HUES64 (cell line): ENCODE data around the gene DCUN1D5. TPM values are rescaled to one million over a fixed set of nuclear protein-coding genes. Genes with fewer than 3 reads are reported as not detected.

Experiments
- H3K27ac ChIP-seq: 2 replicates; pipeline ENCODE4 v1.7.0; 2013; ENCODE audit warnings: low read depth, low read length, inconsistent platforms
- H3K27me3 ChIP-seq: 2 replicates; pipeline ENCODE4 v1.6.1; 2013; ENCODE audit warnings: mild to moderate bottlenecking, low read length; ENCODE audit not compliant: insufficient read depth
- H3K36me3 ChIP-seq: 2 replicates; pipeline ENCODE4 v1.6.1; 2013; ENCODE audit warnings: mild to moderate bottlenecking, low read length; ENCODE audit not compliant: insufficient read depth
- H3K4me1 ChIP-seq: 2 replicates; pipeline ENCODE4 v1.6.1; 2013; ENCODE audit warnings: mild to moderate bottlenecking, low read length, moderate library complexity; ENCODE audit not compliant: insufficient read depth
- H3K4me3 ChIP-seq: 2 replicates; pipeline ENCODE4 v1.5.1; 2013; ENCODE audit warnings: mild to moderate bottlenecking, low read length, moderate library complexity
- H3K9ac ChIP-seq: 2 replicates; pipeline ENCODE4 v1.6.1; 2013; ENCODE audit warnings: mild to moderate bottlenecking, low read depth, low read length
- H3K9me3 ChIP-seq: 2 replicates; pipeline ENCODE4 v1.6.1; 2013; ENCODE audit warnings: low read depth, low read length; ENCODE audit not compliant: insufficient read depth
- WGBS: fragments of 150-250, 120-280 bp; methylation state at CpG from one replicate; pipeline ENCODE4 v1.1.7; 2013; ENCODE audit warnings: missing lambda C conversion rate; 5-methylcytosine and 5-hydroxymethylcytosine counted together
- polyA plus RNA-seq, 2 experiments: library from polyadenylated mRNA; stranded (reverse); fragments of 50-300 nt; gene quantifications; one replicate each; pipeline ENCODE4 v1.2.3, GENCODE V29; 2013

Gene DCUN1D5
- polyA plus RNA-seq (2013, experiment 1 of 2) = 75.7 TPM
- 73.0 TPM for polyA plus RNA-seq (2013, experiment 2 of 2)

DNA sequence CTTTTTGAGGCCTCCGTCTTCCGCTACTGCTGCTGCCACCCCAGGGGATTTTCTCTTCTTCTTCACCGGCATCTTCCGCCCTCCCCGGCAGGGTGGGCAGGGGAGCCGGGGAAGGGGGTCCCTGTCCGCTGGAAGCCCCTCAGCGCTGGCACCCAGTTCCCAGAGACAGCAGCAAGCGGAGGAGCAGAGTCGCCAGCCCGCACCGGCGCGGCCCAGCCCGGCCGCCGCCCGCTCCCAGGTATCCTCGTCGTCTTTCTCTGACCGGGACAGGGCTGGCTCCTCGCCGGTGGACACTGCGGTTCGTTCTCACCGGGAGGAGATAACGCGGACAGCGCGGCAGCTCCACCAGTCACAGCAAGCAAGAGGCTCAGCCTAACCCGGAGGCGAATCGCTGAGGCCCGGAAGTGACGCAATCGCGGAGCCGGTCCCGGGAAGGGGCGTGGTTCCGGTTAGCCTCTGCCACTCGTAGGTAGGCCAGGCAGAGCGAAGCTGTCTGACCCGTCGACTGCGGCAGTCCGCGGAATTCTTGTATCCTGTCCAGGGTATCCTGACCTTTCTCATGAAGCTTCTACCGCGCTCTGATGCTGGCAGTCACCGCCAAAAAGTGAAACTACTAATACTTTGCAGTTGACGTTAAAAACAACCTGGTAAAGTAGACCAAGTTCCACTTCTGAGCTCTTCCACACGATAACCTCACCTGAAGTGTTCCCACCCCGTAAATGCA lies at the start of gene DCUN1D5:
DCUN1D5 (minus strand) TSS at position 360 of the 724 bp plus-strand sequence; CDS start at position 72, 288 bp downstream.
- Histone ChIP-seq H3K27me3 (peaks cover 29% of the 10 kb centered on the region), H3K9me3 (no peaks in the 10 kb centered on the region), H3K9ac (peak within 1 kb of the TSS; percentile 93), H3K4me1 (peaks cover 15% of the 10 kb centered on the region), H3K36me3 (peaks cover 34% of the 10 kb centered on the region), H3K27ac (peak within 1 kb of the TSS; percentile 94), H3K4me3 (peak within 1 kb of the TSS; percentile 94)
- WGBS = under 1% methylated on average over 54 of the region's 54 CpGs

DNA sequence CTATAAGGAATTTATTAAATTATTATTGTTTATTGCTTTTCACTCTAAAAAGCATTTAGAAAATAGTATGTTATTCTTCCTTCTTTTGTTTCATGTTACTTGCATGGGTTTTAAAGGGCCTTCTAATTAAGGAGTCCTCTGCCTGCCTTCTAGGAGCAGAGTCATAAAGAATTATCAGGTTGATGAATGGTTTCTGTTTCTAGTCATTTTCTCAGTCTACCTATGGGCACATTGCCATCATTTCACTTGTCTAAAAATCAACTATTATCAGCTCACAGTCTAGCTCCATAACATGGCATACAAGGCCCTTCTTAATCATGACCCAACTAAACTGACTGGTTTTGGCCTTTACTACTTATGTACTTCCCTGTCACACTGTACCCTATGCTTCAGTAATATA lies 33.5 kb upstream of the DCUN1D5 start:
- H3K4me3 ChIP-seq = no peak overlapping the region
- H3K27ac ChIP-seq = no peak overlapping the region
- no peaks in the 10 kb centered on the region for H3K4me1 ChIP-seq
- H3K9me3 ChIP-seq = no peaks in the 10 kb centered on the region
- H3K27me3 ChIP-seq = no peaks in the 10 kb centered on the region
- H3K9ac ChIP-seq = no peak overlapping the region
- H3K36me3 ChIP-seq = peaks cover 73% of the 10 kb centered on the region

DNA sequence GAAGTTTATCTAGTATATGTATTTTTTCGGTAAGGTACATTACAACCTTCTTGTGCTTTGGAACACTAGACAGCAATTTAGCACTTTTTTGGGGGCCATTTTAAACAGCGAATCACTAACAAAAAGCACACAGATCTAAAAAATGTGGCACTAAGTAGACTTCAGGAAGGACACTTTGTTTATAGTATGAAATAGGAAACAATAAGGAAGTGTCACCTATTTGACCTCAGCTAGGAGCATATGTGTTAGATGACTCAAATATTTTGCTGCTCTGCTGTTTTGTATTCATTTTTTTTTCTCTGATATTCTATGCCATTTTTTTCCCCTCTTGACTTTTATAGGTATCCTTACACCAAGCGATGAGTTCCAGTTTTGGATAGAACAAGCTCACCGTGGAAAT lies 22.9 kb upstream of the DCUN1D5 start:
- H3K36me3 ChIP-seq = peaks cover 37% of the 10 kb centered on the region
- no peak overlapping the region for H3K4me3 ChIP-seq
- H3K4me1 ChIP-seq = no peaks in the 10 kb centered on the region
- no peaks in the 10 kb centered on the region for H3K9me3 ChIP-seq
- H3K9ac ChIP-seq = no peak overlapping the region
- WGBS = 94% methylated on average over 4 of the region's 4 CpGs
- H3K27me3 ChIP-seq = no peaks in the 10 kb centered on the region
- H3K27ac ChIP-seq = no peak overlapping the region

DNA sequence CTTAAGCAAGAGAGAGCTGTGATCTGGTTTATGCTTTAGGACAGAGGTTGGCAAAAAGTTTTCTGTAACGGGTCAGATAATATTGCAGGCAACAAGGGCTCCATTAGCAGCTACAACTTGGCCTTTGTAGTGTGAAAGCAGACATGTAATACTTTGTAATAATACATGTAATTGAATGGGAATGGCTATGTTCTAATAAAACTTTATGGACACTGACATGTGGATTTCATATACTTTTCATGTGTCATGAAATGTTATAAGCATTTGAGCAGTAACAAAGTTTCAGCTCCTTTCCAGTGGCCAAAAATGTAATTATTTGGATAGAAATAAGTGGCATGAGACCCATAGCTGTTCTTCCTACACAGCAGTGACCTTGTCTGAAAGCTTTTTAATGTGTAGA lies 20.4 kb upstream of the DCUN1D5 start:
- 91% methylated on average over 1 of the region's 1 CpG for WGBS
- no peaks in the 10 kb centered on the region for H3K27me3 ChIP-seq
- H3K36me3 ChIP-seq = peaks cover 18% of the 10 kb centered on the region
- no peak overlapping the region; the same call in 1 of the 2 replicates for H3K9ac ChIP-seq
- H3K4me1 ChIP-seq = 0 out of 2 replicates have a peak, but pooled peaks cover 4% of the 10 kb centered on the region
- H3K9me3 ChIP-seq = no peaks in the 10 kb centered on the region
- no peak overlapping the region for H3K4me3 ChIP-seq
- H3K27ac ChIP-seq = no peak overlapping the region

DNA sequence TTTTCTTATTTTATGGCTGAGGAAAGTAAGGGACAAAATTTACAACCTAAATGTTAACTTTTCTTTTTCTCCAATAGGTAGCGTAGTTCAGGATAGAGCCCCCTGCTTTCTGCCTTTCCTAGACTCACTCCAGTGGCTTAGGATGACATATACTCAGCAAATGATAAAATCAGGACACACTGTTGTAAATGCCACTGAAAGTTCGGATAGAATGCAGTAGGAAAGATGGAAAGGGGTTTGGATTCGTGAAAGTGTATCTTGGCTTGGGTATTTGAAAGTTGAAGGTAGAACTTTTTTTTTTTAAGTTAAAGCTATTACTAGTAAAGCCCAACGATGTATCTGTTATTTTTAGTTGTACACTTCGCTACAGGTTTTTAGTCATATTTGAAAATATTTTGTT lies 19.4 kb upstream of the DCUN1D5 start:
- Histone ChIP-seq H3K4me1 (0 out of 2 replicates have a peak, but pooled peaks cover 4% of the 10 kb centered on the region), H3K4me3 (no peak overlapping the region), H3K27me3 (no peaks in the 10 kb centered on the region), H3K9me3 (no peaks in the 10 kb centered on the region), H3K36me3 (peaks cover 16% of the 10 kb centered on the region), H3K27ac (no peak overlapping the region), H3K9ac (no peak overlapping the region)
- 87% methylated on average over 5 of the region's 5 CpGs for WGBS

DNA sequence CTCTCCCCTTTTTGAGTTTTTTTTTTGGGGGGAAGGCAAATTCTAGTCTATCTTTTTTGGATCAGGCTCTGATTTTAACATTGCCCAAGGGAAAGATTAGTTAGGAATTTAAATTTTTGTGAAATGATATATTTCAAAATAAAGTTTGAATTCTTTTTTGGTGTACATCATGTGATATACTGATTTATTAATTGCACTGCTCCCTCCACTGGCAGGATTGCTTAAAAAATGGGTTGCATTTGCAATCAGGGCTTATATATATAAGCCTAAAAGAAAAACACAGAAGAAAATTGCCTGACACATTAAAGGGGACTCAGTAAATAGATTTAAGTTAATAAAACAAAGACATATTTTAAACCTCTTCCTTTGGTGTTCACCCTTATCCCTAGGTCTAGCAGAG lies 18.4 kb upstream of the DCUN1D5 start:
- Histone ChIP-seq H3K27me3 (no peaks in the 10 kb centered on the region), H3K4me3 (peak overlapping the region; percentile 79), H3K9ac (no peak overlapping the region), H3K9me3 (no peaks in the 10 kb centered on the region), H3K36me3 (peaks cover 16% of the 10 kb centered on the region), H3K27ac (no peak overlapping the region), H3K4me1 (0 out of 2 replicates have a peak, but pooled peaks cover 4% of the 10 kb centered on the region)

DNA sequence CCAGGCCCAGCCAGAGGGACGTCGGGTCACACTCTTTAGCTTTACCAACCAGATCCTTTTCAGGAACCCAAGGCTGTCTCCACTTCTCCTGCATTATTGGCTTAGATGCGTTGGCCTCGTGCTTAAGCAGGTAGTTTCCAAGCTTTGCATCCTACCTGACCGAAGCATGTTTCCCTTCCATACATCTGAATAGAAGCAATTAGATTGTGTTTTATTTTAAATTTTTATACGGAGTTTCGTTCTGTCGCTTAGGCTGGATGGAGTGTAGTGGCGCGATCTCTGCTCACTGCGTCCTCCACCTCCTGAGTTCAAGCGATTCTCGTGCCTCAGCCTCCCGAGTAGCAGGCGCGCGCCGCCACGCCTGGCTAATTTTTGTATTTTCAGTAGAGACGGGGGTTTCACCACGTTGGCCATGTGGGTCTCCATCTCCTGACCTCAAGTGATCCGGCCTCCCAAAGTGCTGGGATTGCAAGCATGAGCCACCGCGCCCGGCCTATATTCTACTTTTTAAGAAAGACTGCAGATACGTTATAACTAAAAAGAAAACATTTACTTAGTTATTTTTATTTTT lies 17.9 kb upstream of the DCUN1D5 start:
- H3K9me3 ChIP-seq = no peaks in the 10 kb centered on the region
- H3K4me3 ChIP-seq = peak overlapping the region; percentile 79
- 0 out of 2 replicates have a peak, but pooled peaks cover 4% of the 10 kb centered on the region for H3K4me1 ChIP-seq
- H3K27ac ChIP-seq = 0 out of 2 replicates have a peak overlapping the region, but pooled peaks have one; percentile 1
- H3K27me3 ChIP-seq = no peaks in the 10 kb centered on the region
- H3K9ac ChIP-seq = peak overlapping the region; percentile 81
- peaks cover 12% of the 10 kb centered on the region for H3K36me3 ChIP-seq
- WGBS = 8% methylated on average over 24 of the region's 26 CpGs

DNA sequence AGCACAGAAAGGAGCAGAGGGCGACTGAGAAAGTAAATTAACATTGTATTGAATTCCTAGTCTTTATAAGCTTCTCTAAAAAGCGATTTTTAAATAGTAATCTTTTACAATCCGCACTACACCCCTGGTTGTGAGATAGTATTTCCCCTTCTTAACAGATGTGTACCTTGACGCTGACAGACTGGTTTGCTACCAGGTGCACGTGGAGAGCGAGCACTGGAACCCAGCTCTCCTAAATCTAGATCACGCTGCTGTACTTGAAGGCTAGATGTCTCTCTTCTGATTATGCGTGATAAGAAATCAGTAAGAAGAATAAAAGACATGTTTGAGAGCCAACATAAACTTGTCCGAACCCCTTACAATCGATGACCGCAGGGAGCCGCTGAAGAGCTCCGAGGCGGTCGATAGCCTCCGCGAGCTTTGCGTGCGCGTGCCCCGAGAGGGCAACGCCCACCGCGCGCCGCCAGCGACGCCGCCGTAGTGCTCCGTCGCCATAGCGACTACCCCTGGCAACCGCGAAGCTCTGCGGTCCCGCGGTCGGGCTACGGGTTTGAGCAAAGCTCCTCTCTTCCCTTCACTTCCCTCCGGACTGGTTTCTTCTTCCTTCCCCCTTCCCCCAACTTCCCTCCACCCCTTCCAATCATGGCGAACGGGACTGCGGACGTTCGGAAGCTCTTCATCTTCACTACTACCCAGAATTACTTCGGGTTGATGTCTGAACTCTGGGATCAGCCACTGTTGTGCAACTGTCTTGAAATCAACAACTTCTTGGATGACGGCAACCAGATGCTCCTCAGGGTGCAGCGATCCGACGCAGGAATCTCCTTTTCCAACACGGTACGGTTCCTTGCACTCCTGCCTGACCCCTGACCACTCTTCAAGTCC lies 17.2 kb upstream of the DCUN1D5 start, which contains the start of gene DYNC2H1:
DYNC2H1 (plus strand) TSS at position 494 of the 885 bp plus-strand sequence; CDS start at position 643, 149 bp downstream.
- H3K27ac ChIP-seq = 0 out of 2 replicates have a peak within 1 kb of the TSS, but pooled peaks have one; percentile 1
- H3K9ac ChIP-seq = peak within 1 kb of the TSS; percentile 81
- no peaks in the 10 kb centered on the region for H3K27me3 ChIP-seq
- H3K9me3 ChIP-seq = no peaks in the 10 kb centered on the region
- WGBS = 2% methylated on average over 51 of the region's 53 CpGs
- peaks cover 5% of the 10 kb centered on the region for H3K36me3 ChIP-seq
- peak within 1 kb of the TSS; percentile 79 for H3K4me3 ChIP-seq
- 0 out of 2 replicates have a peak, but pooled peaks cover 4% of the 10 kb centered on the region for H3K4me1 ChIP-seq

DNA sequence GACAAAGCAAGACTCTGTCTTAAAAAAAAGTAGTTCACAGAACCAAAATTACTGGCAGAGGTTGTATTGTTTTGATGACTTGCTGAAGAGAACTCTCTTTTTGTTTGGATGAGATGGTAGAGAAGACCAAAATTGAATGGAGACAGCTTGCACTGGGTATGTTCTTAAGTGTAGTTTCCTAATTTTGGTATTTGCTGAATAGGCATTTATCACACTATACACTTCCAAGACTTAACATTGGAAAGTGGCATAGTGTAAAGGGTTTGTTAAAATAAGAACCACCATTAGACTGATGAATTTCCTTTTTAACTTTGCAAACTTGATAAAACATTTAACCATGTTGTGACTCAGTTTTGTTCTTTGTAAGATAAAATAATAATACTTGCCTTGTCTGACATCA lies 5.3 kb upstream of the DCUN1D5 start:
- Histone ChIP-seq H3K27me3 (peaks cover 29% of the 10 kb centered on the region), H3K9ac (no peak overlapping the region), H3K36me3 (no peaks in the 10 kb centered on the region), H3K9me3 (no peaks in the 10 kb centered on the region), H3K4me1 (no peaks in the 10 kb centered on the region), H3K4me3 (no peak overlapping the region), H3K27ac (no peak overlapping the region)

DNA sequence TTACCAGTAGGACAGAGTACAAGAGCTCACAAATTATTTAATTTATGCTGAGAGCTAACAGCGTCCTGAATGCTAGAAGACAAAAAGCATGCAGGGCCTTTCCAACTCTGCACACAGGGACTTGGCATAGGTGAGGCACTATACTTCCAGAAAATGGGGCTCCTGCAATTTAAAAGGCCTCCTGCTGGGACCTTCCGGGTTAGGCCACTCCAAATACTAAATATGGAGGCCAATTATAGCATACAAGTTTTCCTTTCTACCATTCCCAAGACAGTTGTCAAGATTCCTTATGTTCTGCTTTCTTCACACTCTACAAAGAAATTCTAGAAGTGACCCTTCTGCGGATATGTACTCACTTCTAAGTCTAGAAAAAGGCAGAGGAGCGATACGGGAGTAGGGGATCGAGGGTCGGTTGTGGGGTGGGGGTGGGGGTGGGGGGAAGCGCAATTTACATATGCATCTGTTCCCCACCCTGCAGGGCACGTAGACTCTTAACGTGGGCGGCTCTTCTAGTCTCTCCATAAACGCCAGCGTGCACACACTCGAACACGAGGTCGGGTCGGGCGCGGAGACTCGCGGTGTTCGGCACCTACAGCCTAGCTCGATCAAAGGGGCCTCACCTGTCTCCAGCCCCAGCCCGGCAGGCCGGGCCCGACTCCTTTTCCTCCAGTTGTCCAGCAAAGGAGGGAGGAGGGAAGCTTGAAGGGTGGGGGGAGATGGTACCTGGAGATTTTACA lies 728 bp downstream of the DCUN1D5 start:
- no peaks in the 10 kb centered on the region for H3K9me3 ChIP-seq
- peaks cover 41% of the 10 kb centered on the region for H3K36me3 ChIP-seq
- H3K27ac ChIP-seq = peak overlapping the region; percentile 94
- peaks cover 15% of the 10 kb centered on the region for H3K4me1 ChIP-seq
- H3K9ac ChIP-seq = peak overlapping the region; percentile 93
- peak overlapping the region; percentile 94 for H3K4me3 ChIP-seq
- H3K27me3 ChIP-seq = peaks cover 29% of the 10 kb centered on the region
- WGBS = under 1% methylated on average over 25 of the region's 26 CpGs
